ENCODE measurements around the gene CCDC188. TPM values are rescaled to one million over a fixed set of nuclear protein-coding genes. Genes with fewer than 3 reads are reported as not detected.

Gene CCDC188
- total and polyA plus RNA-seq, 10 of the 15 experiments (the other 5 are each of a cell fraction or from before 2014, with no cell fraction given), result not detected

- TF ChIP-seq BCL3 (IDR thresholded peaks at IDR 0.05; ENCODE audit: borderline replicate concordance, insufficient read depth, low read depth, low read length, poor library complexity, severe bottlenecking) (peak; percentile 61), SRF (IDR thresholded peaks at IDR 0.05; ENCODE audit: low read depth in 2 of 2, low read length in 2 of 2) (no peak), STAT3 (IDR thresholded peaks at IDR 0.05; ENCODE audit: low read depth, low read length) (no peak), SPI1 (IDR thresholded peaks at IDR 0.05; ENCODE audit: borderline replicate concordance, insufficient read depth, low read depth, low read length) (no peak), RB1 (IDR thresholded peaks at IDR 0.05; ENCODE audit: borderline replicate concordance) (no peak), KLF5 (IDR thresholded peaks at IDR 0.05; ENCODE audit: partially characterized antibody) (no peak), ZNF384 (IDR thresholded peaks at IDR 0.05; ENCODE audit: borderline replicate concordance, low read depth, low read length) (peak; percentile 79), CUX1 (IDR thresholded peaks at IDR 0.05; ENCODE audit: insufficient replicate concordance, low read depth, low read length) (no peak), SKIL (IDR thresholded peaks at IDR 0.05; ENCODE audit: low read depth, poor library complexity, severe bottlenecking) (no peak), CEBPZ (IDR thresholded peaks at IDR 0.05; ENCODE audit: low read depth, low read length) (no peak), ETV6 (conservative IDR thresholded peaks at IDR 0.05 in 1 of 2, IDR thresholded peaks at IDR 0.05 in 1 of 2; ENCODE audit: borderline replicate concordance in 1 of 2, low read depth in 1 of 2) (no peak), MEF2A (IDR thresholded peaks at IDR 0.05; ENCODE audit: insufficient read depth, low read depth, low read length) (0 out of 2 replicates have a peak, but pooled peaks have one; percentile 7)
Measured at GRCh38 chr22:20111045-20111688, 39.7 kb downstream of the CCDC188 start (continued).

All from GM12878 (cell line).